H54 (cell line): ENCODE results near the gene ROBO3.

Source experiments
- DNase-seq: peaks from one replicate; pipeline ENCODE4 v3.0.0; 2011; ENCODE audit warnings: low spot score, mixed read lengths; ENCODE audit not compliant: insufficient read length
- FAIRE-seq: peaks from 3 replicates; lab custom pipeline; 2011; peaks lifted over from hg19 to GRCh38; lab: Jason Lieb, UNC
- POLR2A ChIP-seq: IDR thresholded peaks from 2 replicates; pipeline ENCODE4 v1.6.1; 2011; ENCODE audit warnings: low read depth, mild to moderate bottlenecking, low read length

The ROBO3 gene

GRCh38 chr11:124923296-124923695 is 58.1 kb downstream of the ROBO3 start:
- FAIRE-seq (no peak), DNase-seq (no peak)
- no peak for TF ChIP-seq POLR2A

DNA sequence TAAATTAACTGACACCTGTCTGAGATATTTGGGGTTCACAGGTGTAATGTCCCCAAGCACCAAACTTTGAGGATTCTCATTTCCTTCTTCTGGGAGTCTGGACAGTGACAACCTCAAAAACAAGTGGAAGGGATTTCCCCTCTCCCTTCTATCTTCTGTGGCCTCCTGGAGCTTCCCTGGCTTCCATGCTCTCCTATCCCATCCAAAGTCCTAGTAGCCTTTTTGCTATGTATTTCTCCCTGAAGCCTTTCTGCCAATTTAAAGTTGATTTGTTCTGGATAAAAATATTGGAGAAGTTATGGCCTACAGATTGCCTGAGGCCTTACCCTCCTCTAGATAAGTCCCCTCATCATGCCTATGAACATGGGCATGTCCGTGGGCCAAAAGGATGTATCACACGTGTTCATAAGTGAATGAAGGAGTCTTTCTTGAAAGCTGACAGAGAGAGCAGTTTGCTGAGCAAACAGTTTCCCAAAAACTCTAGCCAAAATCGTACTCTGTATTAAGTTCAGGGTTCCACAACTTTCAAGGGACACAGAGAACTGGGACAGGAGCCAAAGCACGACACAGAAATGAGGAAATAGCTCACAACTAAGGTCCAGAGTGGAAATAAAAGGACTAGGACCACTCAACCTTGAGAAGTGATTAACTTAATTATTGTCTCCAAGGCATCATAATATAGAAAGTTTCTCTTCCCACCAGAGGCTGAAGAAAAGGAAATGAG is 63.9 kb downstream of the ROBO3 start:
- DNase-seq (no peak), FAIRE-seq (no peak)
- TF ChIP-seq POLR2A: no peak

GRCh38 chr11:124930799-124931198 is 65.6 kb downstream of the ROBO3 start:
- DNase-seq: no peak
- FAIRE-seq: no peak
- TF ChIP-seq POLR2A: no peak
